HTR-8/SVneo (cell line): ENCODE results near the gene CMSS1.

ENCODE experiments used
- DNase-seq: peaks from one replicate; pipeline ENCODE4 v3.0.0; 2011; ENCODE audit warnings: low spot score, mixed read lengths; ENCODE audit not compliant: insufficient read length
- FAIRE-seq: peaks from 2 replicates; lab custom pipeline; 2011; peaks lifted over from hg19 to GRCh38; lab: Jason Lieb, UNC

The CMSS1 gene

GRCh38 chr3:100067589-100067988 is 249.9 kb downstream of the CMSS1 start:
- FAIRE-seq (no peak), DNase-seq (no peak)

DNA sequence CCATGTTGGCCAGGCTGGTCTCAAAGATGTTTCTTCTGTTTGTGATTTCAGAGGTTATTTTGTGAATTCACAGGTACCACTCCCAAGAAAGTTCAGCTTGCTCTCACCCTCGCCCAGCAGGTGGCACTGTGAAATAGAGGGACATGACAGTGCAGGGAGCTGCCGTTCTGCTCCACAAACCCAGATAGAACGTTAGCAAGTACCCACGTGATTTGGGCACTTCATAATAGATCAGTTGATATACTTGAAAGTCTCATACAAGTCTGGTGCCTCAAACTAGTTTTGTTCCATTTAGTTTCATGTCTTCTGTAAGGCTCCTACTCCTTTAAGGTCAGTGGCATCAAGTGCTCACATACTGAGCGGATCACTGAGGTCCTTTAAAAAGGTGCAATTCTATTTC is 251.2 kb downstream of the CMSS1 start:
- DNase-seq (peak; percentile 70), FAIRE-seq (peak; percentile 98)

DNA sequence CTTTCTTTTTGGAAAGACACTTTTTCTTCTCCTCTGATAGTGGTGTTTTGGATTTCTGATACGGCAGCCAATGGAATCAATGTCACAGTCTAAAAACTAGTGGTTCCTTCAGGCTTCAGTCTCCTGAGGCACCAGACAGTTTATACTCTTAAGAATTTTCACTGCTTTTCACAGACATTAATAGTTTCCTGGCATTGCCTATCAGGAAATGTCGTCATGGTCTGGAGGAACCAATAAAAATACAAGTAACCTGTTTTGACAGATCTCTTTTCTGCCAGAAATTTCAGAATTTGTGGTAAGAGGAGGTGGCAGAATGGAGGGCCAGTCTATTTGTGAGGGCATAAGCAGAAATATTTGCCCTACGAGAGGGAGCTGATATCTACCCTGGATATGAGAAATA is 251.8 kb downstream of the CMSS1 start:
- no peak for FAIRE-seq
- DNase-seq, result no peak

DNA sequence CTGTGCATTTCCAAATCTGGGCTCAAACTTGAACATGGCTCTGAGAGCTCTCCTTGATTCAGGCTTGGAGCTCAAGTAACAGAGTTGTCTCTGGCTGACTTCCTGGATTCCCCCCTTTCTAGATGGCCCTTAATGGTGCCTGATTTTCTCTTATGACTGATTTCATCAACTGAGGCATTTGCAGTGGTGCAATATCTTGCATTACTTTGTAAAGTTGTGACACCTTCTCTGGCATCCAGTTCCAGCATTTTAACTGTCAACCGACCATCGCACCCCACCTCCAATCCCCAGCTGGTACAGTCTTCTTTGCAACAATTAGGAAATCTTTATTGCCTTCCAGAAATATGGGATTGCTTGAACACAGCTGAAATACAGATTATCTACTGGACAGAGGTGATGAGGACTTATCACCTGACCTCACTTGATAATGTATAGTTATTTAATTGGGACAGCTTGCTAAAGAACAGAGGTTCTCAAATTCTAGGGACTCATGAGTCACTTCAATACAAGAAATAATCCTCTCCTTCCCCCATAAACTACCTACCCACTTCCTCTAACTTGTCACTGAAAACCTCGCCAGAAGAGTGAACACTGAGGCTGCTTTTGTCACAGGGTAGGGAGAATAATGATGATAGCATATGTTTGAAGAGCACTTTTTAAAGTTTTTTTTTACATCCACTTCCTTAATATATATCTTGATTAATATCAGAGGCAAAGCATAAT is 254.8 kb downstream of the CMSS1 start:
- FAIRE-seq, result no peak
- no peak for DNase-seq

GRCh38 chr3:100073049-100073713 is 255.5 kb downstream of the CMSS1 start:
- FAIRE-seq (no peak), DNase-seq (no peak)

DNA sequence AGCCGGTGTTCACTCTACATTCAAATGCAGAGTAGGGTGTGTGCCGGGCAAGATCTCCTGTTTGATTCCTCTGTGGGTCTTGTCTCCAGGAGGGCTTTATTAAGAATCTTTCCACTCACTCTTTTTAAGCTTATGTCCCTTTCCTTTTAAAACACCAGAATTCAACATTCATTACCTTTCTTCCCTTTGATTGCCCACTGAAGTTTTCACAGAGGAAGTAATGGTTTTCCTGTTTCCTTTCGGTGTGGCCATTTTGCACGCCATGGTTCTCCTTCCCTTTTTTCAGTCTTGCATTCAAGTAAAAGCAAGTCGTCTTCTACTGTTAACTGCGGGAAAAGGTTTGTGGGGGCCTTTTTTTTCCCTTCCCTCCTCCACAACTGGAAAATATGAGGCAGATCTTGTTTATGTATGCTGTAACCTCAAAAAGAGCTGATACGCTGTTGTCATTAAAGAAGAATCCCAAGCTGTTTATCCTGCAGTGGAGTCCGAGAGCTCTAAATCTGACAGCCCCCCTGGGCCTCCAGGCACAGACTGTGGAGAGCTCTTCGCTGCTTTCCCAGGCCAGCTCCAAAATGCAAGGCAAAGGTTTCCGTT is 256.1 kb downstream of the CMSS1 start:
- peak; percentile 35 for DNase-seq
- no peak for FAIRE-seq

DNA sequence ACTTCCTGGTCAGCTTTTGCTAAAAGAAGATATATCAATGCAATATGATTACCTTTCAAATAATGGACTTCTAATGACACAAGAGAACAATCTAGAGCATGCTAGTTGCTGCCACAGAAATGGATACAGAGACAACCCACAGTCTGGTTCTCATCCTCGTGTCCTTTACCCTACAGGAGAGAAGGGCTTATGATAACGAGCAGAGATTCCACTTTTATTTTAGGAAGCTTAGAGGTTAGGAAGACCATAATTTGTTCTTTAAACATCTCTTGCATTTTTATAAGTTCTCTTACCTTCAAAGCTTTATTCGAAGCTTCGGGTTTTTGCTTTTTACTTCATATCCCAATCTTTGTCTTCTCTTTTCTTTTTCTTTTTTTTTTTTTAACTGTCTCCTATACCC is 257.5 kb downstream of the CMSS1 start:
- DNase-seq, result no peak
- no peak for FAIRE-seq

DNA sequence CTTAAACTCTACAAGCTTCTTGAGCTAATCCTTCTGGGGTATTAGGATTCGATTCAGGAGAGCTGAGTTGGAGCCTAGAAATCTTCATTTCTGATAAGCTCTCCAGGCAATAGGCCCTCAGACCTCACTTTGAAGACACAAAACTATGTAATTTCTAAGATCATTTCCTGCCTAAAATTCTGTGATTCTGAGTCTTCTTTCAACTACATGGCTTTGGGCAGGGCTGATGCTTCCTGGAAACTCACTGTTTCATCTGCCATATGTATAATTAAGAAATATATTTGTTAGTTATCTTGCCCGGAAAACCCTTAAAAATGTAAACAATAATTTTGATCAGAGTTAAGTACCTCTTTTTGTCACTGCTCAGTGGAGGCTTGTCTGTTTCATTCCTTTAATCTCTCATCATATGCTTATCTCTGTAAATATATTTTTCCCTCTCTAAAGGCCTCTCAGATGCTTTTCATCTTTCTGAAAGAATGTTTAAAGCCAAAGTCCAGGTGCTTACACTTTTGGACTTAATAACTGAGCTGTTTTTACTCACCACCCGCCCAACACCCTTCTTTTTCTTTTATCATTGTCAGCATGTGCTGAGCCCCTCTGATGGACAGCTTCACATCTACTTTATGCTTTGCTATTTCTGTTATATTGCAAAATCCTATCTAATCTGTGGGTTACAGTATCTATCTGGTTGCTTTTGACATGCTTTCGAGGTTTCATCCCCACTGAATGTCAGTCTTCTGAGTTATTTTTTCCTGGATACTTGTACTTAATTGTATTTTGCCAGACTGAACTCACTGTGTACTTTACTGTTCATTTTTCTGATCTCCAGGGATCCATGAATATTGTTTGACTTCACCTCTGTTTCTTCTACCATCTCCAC is 258.4 kb downstream of the CMSS1 start:
- no peak for FAIRE-seq

GRCh38 chr3:100076731-100077529 is 259.3 kb downstream of the CMSS1 start:
- FAIRE-seq, result no peak
- DNase-seq, result no peak

More for the DNA sequence above, 258.4 kb downstream of the CMSS1 start:
- no peak for DNase-seq

DNA sequence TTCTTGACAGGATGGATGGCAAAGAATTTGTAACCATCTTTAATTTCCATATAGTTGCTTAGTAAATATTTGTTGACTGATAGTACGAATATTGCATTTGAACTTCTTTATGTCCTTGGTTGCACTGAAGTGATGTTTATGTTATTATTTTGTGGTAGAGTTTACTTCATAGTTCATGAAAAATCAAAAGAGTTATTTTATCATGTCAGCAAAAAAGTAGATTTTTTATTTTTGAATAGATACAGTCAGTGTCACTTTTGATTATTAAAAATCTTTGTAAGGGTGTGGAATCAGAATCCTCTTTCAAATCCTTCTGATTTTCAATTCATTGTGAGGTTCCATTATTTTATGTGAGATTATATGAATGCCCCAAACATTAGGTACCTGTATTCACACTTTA is 261.7 kb downstream of the CMSS1 start:
- no peak for FAIRE-seq
- no peak for DNase-seq

DNA sequence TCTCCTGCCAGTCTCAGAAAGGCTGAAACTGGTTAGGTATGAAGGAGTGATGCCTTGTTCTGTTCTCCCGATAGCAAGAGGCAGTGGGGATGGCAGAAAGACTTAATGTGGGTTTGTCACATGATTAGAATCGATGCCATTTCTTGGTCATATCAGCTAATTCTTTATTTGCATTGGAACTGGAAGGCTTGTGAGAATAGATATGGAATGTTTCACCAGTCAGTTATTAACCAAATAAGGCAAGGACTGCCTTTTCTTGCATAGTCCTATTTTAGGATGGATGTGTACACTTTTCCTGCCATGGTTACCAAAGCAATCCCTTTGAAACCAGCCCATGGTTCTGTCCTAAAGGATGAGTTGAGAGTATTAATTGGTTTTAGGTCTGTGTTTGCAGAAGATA is 262.9 kb downstream of the CMSS1 start:
- no peak for FAIRE-seq
- no peak for DNase-seq

- no peak for DNase-seq
- no peak for FAIRE-seq
Measured at GRCh38 chr3:100081311-100081710, 263.6 kb downstream of the CMSS1 start.

DNA sequence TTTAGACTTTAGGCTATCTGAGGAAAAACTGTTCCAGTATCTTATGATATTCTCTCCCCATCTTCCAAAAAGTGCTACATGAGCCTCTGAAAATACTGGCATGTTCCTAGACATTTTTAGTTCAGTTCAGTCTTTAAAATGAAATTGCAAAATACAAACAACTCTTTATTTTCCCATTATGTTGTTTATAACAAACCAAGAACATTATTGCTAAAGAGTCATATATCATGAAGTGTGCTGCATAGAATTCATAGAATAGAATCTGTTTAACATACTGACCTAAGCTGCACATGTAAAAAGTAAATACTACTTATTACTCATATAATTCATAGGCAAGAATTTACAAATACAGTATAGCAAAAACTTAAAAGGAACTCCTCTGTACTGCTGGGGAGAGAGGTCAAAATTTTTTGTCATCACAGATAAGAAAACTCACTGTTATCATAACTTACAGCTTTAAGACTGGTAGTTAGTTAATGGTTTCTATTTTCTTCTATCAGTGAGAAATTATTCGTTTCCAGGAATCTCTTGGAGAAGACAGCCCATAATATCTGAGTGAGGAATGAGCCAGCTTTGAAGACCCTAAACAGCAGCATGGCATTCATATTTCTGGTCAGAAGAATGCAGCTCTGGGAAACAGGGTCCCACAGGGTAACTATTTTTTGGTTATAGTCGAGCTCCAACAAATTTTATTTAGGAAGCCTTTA is 264.5 kb downstream of the CMSS1 start:
- no peak for FAIRE-seq

DNA sequence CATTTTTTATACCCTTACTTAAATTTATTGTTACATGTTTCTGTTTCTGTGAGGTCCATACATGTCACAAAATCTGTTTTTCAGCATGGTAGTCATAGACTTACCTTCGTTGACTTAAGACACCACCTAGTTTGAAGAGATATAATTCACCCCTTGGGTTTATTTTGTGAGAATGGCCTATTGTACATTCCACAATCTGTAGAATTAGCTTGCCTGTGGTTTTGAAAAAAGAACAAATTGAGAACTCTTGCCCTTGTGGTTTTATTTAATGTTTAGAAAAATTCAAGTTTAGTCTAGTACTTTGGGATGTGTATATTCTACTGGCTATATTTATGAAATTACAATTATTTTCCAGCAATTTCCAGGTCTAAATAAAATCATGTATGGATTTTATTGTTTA is 265.1 kb downstream of the CMSS1 start:
- DNase-seq (no peak), FAIRE-seq (no peak)

More for the DNA sequence above, 264.5 kb downstream of the CMSS1 start:
- DNase-seq, result no peak

DNA sequence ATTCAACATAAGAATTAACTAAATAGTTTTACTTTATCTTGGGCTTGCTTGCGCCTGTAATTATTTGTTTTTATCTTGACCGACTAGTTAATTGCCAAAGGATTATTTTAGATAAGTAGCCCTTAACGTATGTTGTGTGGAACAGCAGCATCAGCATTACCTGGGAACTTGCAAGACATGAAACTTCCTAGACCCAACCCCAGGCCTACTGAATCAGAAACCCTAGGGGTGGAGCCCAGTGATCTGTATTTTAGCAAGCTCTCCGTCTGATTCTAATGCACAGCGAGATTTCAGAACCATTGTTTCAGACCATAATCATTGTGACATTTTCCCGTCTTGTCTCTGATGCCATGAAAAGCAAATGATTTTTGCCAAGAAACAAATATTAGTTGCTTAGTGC is 265.5 kb downstream of the CMSS1 start:
- no peak for DNase-seq
- no peak for FAIRE-seq

- FAIRE-seq (no peak), DNase-seq (no peak)
Measured at GRCh38 chr3:100084100-100084806, 266.6 kb downstream of the CMSS1 start.

DNA sequence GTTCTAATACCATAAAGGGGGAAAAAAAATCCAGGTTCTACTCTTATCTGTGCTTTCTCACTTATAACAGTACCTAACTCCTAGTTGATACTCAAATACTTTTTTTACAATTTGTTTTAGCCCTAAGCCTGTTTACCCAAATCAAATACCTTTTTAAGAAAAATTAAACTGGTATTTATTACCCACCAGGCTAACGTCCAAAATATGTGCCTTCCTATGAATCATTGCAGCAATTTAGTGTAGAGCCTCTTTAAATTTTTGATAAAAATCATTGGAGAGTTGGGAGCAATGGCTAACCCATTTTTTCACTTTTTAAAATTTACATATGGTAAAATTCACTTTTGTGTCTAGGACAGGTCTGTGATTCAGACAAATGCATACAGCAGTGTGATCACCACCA is 268.7 kb downstream of the CMSS1 start:
- no peak for FAIRE-seq
- no peak for DNase-seq

DNA sequence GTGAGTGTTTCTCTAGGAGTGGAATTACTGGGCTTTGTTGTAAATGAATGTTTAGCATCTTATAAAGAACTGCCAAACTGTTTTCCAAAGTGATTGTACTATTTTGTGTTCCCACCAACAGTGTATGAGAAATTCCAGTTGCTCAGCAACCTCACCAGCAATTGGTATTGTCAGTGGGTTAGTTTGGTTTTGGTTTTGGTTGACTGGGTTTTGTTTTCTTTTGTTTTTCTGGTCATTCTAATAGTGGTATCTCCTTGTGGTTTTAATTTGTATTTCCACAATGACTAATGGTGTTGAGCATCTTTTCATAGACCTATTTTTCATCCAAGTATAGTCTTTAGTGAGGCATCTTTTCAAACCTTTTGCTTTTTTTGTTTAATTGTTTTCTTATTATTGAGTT is 269.5 kb downstream of the CMSS1 start:
- no peak for DNase-seq
- no peak for FAIRE-seq
